ENCODE measurements around the gene ZNF423. TPM values are rescaled to one million over a fixed set of nuclear protein-coding genes. Genes with fewer than 3 reads are reported as not detected.
A peak's percentile ranks its signal among the peaks of the same experiment; 100 is the strongest.

Gene ZNF423
- polyA plus RNA-seq, 3 donors, result 24.8 to 33.2 (median 25.8) TPM

- no peak for DNase-seq (ENCODE audit: extremely low read depth in 1 of 11, low read depth in 9 of 11, low spot score in 4 of 11)
These were observed 206.7 kb downstream of the ZNF423 start for GRCh38 chr16:49649013-49649765.

- DNase-seq (ENCODE audit: extremely low read depth in 1 of 11, low read depth in 9 of 11, low spot score in 4 of 11), result no peak
These were observed 208.2 kb downstream of the ZNF423 start for GRCh38 chr16:49647673-49648072.

- DNase-seq (ENCODE audit: extremely low read depth in 1 of 11, low read depth in 9 of 11, low spot score in 4 of 11), result no peak
These were observed 210.6 kb downstream of the ZNF423 start for GRCh38 chr16:49645263-49645662.

- no peak for DNase-seq (ENCODE audit: extremely low read depth in 1 of 11, low read depth in 9 of 11, low spot score in 4 of 11)
These were observed 211.8 kb downstream of the ZNF423 start for GRCh38 chr16:49644145-49644463.

GRCh38 chr16:49643429-49644144 lies 212.3 kb downstream of the ZNF423 start:
- DNase-seq (ENCODE audit: extremely low read depth in 1 of 11, low read depth in 9 of 11, low spot score in 4 of 11), result no peak

GRCh38 chr16:49641250-49641649 lies 214.7 kb downstream of the ZNF423 start:
- DNase-seq (ENCODE audit: extremely low read depth in 1 of 11, low read depth in 9 of 11, low spot score in 4 of 11), result no peak

GRCh38 chr16:49640581-49640980 lies 215.3 kb downstream of the ZNF423 start:
- DNase-seq (ENCODE audit: extremely low read depth in 1 of 11, low read depth in 9 of 11, low spot score in 4 of 11), result no peak

GRCh38 chr16:49639739-49640431 lies 216.0 kb downstream of the ZNF423 start:
- DNase-seq (ENCODE audit: extremely low read depth in 1 of 11, low read depth in 9 of 11, low spot score in 4 of 11), result peak; percentile 55 to 85 (median 77)

GRCh38 chr16:49638673-49639610 lies 217.0 kb downstream of the ZNF423 start:
- peak in 1 of 11 donors; percentile 52 for DNase-seq (ENCODE audit: extremely low read depth in 1 of 11, low read depth in 9 of 11, low spot score in 4 of 11)

GRCh38 chr16:49637933-49638672 lies 217.8 kb downstream of the ZNF423 start:
- no peak for DNase-seq (ENCODE audit: extremely low read depth in 1 of 11, low read depth in 9 of 11, low spot score in 4 of 11)

GRCh38 chr16:49637511-49637910 lies 218.4 kb downstream of the ZNF423 start:
- DNase-seq (ENCODE audit: extremely low read depth in 1 of 11, low read depth in 9 of 11, low spot score in 4 of 11), result no peak

GRCh38 chr16:49636608-49637007 lies 219.3 kb downstream of the ZNF423 start:
- no peak for DNase-seq (ENCODE audit: extremely low read depth in 1 of 11, low read depth in 9 of 11, low spot score in 4 of 11)

- DNase-seq (ENCODE audit: extremely low read depth in 1 of 11, low read depth in 9 of 11, low spot score in 4 of 11), result no peak
These were observed 220.0 kb downstream of the ZNF423 start for GRCh38 chr16:49635591-49636581.

- no peak for DNase-seq (ENCODE audit: extremely low read depth in 1 of 11, low read depth in 9 of 11, low spot score in 4 of 11)
These were observed 220.9 kb downstream of the ZNF423 start for GRCh38 chr16:49635009-49635350.

- no peak for DNase-seq (ENCODE audit: extremely low read depth in 1 of 11, low read depth in 9 of 11, low spot score in 4 of 11)
These were observed 221.5 kb downstream of the ZNF423 start for GRCh38 chr16:49634235-49635008.

- no peak for DNase-seq (ENCODE audit: extremely low read depth in 1 of 11, low read depth in 9 of 11, low spot score in 4 of 11)
These were observed 223.1 kb downstream of the ZNF423 start for GRCh38 chr16:49632795-49633184.
